MM.1S (cell line): ENCODE data around the gene TUBA1B.

Source experiments
- CTCF ChIP-seq: fragments of 300-600 bp; sonication (generic); IDR thresholded peaks from 2 replicates; pipeline ENCODE4 v1.5.1; 2016; ENCODE audit warnings: antibody characterized with exemption, low read length, mixed read lengths
- EZH2 ChIP-seq: fragments of 300-600 bp; sonication (generic); optimal IDR thresholded peaks from 2 replicates; pipeline ENCODE3; 2017; ENCODE audit warnings: low read depth, mild to moderate bottlenecking, antibody characterized with exemption, low read length, mixed read lengths
- EZH2phosphoT487 ChIP-seq: fragments of 300-600 bp; sonication (generic); IDR thresholded peaks from 2 replicates; pipeline ENCODE4 v1.6.1; 2018; ENCODE audit warnings: antibody characterized with exemption, low read length

GRCh38 chr12:49129332-49130150 is 1.7 kb downstream of the TUBA1B start:
- TF ChIP-seq CTCF (no peak), EZH2 (no peak), EZH2phosphoT487 (no peak)
